Measurements from ENCODE around the gene TRPV6.
A peak's percentile ranks its signal among the peaks of the same experiment; 100 is the strongest.

Gene TRPV6

DNA sequence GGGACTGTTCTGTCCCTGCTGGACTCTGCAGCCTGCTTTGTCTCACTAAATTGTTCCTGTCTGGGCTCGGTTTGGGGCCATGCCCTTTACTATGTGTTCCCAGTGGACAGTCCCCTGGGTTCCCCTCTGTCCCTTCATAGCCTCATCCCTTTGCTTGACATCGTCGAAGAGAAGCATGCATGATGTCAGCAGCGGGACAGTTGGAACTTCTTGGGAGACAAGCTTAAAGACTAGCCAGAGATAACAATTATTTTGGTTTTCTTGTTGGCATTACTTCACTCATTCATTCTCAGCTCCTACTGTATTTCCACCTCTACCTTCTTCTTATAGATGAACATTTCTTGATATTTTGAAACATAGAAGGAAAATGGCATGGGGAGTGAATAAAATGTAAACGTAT, 27.9 kb downstream of the TRPV6 start:
- no peak overlapping the region for H3K4me3 ChIP-seq (ENCODE audit: low read depth, low read length)
- DNase-seq (ENCODE audit: low read depth) = no peak

DNA sequence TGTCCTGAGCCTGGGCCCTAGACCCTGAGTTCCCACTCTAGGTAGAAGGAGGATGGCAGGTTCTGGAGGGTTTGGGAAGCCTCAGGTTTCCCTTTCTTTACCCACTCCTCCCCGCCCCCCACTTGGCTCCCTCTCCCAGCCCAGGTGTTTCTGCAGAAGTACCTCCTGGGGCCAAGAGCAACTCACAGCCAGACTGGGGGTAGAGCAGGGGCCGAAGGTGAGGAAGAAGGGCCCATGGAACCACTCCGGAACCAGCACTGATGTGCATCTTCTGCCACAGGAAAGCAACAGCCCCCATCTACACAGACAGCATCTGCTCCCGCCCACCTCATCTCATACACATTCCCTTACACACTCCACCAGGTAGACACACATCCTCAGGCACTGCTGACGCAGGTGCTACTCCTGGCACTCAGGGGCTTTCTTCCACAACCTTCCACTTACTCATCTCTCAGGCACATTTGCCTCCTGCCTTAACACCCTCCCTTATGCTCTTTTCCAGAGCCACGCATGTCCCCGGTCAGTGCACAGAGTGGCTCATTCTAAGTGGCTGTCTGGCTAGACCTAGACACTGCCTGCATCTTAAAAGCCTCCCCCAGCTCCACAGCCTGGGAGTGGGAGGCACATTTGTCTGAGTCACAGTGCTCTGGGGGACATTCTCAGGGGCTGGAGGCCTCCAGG, 28.8 kb downstream of the TRPV6 start:
- DNase-seq (ENCODE audit: low read depth) = no peak
- H3K4me3 ChIP-seq (ENCODE audit: low read depth, low read length) = no peak overlapping the region

DNA sequence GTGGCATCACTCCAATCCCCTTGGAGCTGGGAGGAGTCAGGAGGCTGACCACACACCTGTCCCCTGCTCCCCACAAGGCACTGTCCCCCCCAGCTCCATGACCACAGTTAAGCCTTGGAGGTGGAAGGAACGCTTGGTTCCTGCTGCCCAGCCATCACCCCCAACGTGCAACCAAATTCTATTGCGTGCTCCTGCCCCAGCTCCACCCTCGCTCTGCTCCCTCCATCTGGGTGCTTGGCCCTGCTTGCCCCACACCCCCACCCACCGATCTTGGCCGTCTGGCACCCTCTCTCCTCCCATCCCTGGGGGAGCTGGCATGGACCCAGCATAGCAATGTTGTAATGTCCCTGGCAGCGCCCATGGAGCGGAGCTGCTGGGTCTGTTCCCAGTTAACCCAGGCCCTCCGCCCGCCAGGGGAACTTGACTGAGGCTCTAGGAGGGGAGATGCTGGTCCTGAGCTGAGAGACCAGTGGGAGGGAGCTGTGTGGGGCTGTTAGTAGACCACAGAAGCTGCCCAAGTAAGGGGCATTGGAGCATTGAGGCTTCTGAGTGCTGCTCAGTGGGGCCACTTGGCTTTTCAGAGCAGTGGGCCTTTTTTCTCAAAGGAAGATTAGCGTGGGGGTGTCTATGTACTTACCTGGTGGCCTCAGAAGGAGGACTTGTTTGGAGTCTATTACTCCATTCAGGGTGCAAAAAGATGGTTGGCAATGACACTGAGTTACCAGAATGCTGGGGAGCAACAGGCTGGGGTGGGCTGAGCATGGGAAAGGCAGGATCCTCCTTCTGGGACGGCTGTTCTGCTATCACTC, 29.6 kb downstream of the TRPV6 start:
- peak overlapping the region; percentile 72 for H3K4me3 ChIP-seq (ENCODE audit: low read depth, low read length)
- no peak for DNase-seq (ENCODE audit: low read depth)

DNA sequence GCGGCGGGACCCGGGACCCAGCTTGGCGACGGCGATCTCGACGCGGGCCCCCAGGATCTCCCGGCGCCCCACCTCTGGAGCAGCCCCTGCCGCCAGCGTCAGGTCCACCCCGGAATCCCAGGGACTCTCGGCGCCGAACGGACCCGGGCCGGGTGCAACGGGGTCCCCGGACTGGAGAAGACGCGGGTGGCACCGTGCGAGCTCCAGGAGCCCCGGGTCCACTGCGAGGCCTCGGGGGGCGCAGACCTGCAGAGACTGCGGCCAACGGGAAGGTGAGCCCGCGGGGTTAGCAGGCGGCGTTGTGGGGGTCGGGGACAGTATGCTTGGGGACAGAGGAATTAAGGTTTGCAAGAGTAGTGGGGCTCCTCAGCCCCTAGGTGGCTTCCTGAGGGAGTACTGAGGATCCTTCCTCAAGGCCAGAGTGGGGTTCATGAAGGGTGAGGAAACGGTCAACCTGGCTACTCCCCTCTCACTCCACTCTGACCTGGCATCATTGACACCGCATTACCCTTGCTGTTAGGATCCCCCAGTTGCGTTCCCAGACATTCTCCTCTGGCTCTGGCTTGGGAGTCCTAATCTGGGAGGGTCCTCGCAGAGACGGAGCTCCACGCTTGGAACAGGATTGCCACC, 30.3 kb downstream of the TRPV6 start:
- DNase-seq (ENCODE audit: low read depth) = no peak
- H3K4me3 ChIP-seq (ENCODE audit: low read depth, low read length) = peak overlapping the region; percentile 72

DNA sequence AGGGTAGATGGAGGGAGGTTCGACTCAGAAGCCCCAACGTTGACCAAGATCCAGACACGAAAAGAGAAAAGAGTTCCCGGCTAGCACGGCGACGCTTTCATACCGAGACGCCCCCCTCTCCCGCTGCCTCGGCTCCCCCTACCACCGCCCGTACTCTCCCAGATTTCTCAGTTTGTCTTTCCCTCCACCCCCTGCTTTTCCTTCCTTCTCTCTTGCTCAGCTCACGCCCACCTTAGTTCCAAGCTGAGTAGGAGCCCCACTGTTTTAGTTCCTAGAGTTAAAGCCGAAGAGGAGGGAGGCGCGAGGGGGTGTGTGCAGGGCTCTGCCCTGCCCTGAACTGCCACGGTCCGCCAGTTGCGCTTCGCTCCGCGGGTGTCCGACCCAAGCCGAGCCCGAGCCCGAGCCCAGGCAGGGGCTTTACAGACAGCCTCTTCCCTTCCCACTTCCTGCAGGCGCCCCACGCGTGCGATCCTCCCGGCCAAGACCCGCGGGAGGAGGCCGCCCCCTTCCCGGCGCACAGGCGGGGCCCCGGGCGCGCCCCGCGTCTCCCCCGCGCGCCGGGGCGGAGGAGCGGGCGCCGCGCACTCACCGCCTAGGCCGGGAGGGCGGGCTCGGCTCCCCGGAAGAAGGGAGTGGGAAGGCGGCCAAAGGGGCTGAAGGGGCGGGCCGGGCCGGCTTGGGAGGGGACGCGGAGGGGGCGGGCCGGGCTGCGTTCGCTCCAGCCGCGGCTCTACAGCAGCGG, 31.0 kb downstream of the TRPV6 start, which contains the start of gene EPHB6:
Gene EPHB6 (plus strand): TSS at position 705 of the 742 bp plus-strand sequence. CDS start 8,152 bp downstream, outside the sequence.
- H3K4me3 ChIP-seq (ENCODE audit: low read depth, low read length) = peak within 1 kb of the TSS; percentile 72
- no peak for DNase-seq (ENCODE audit: low read depth)

DNA sequence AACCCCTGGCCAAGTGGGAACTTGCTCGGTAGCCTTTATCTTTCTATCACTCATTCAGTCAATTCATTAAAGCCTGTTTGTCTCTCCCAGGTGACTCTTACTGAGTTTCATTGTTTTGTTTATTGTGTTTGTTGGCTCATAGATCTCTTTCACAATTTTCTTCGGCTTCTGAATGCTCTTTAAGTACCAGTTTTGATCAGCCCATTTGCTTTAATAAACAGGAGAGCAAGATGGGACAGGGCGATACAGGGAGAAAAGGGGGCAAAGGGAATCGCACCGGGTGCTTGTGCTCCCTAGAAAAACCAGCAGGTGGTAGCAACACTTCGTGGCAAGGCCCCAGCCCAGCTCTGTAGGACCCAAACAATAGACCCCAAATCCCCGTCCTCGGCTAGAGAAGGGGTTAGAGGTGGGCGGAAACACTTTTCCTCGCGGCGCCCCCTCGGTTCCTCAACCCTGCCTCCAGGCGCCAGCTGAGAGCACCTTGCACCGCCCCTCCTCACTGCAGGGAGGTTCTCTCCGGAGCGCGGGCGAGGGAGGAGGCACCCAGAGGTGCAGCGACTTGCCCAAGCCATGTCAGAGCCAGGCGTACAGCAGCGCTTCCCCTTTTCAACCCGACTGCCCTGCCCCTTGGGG, 31.7 kb downstream of the TRPV6 start:
- DNase-seq (ENCODE audit: low read depth) = no peak
- H3K4me3 ChIP-seq (ENCODE audit: low read depth, low read length) = peak overlapping the region; percentile 72

DNA sequence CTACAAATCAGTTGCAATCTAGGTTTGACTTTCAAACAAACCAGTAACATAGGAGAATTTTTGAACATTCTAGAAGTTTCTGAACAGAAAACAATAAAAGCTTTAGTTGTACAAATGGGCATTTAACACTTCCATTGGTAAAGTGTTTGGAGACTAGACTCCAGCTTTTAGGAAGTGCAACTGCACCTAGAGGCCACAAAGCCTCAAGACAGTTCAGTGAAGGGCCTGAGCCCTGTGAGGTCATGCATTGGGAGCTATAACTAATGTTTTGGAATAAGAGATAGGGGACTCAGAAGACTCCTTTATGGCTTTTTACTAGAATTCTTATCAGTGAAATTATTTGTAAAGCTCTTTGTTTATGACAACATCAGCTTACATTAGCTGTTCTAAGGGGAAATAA, 33.6 kb downstream of the TRPV6 start:
- H3K4me3 ChIP-seq (ENCODE audit: low read depth, low read length) = no peak overlapping the region
- DNase-seq (ENCODE audit: low read depth) = no peak

DNA sequence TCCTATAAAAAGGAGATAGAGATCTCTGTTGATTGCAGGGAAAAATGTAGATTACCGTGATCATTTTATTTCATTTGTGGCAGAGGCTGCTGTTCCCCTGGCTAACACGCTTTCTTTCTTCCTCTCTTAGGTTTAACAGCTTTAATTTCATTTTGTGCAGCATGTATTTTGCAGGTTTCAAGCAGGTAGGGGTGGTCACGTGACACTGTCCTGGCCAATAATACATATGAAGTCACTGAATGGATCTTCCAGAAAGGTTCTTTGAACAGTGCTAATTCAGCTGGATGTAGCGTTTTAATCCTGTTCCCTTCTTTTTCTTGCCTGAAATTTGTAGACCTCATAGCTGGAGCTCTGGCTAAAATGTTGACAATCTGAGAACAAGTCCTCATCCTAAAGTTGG, 34.3 kb downstream of the TRPV6 start:
- no peak for DNase-seq (ENCODE audit: low read depth)

DNA sequence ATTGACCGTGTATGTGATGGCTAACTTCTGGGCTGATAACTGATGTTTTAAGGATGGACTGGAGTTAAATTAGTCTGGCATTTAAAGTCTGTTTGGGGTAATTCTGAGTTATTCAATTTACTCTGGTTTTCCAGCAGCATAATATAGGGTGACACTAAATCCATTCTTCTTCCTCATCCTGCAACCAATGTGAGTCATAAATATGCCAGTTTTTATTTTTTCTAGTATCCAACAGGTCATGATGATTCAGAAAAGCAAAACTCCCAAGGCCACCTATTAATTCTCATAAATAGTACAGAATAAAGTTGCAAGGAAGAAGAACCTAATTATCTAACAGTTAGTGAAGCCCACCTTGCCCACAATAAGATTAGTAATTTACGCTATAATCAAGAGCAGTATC, 38.2 kb downstream of the TRPV6 start:
- DNase-seq (ENCODE audit: low read depth) = no peak
- no peak overlapping the region for H3K4me3 ChIP-seq (ENCODE audit: low read depth, low read length)

More for the DNA sequence above, 34.3 kb downstream of the TRPV6 start:
- H3K4me3 ChIP-seq (ENCODE audit: low read depth, low read length) = no peak overlapping the region

DNA sequence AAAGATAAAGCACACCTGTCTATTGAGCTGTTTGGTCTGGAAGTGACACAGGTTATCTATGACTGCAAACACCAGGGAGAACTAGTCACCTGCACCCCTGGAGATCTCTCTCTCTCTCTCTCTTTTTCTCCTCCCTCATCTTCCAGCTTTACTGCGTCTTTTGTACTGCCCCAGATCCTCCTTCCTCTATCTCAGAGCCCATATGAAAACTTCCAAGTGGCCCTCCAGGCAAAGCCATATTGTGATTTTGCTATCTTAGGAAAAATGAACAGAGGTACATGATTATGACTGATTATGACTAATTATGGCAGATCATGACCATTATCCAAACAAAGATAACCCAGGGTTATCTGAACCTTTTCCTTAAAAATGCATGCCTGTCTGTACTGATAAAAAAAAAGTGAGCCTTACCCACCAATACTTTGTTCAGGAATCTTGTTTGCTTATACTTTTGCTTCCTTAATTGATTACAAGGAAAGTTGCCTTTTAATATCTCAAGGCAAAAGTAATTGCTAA, 43.2 kb downstream of the TRPV6 start:
- no peak for DNase-seq (ENCODE audit: low read depth)
- H3K4me3 ChIP-seq (ENCODE audit: low read depth, low read length) = no peak overlapping the region

DNA sequence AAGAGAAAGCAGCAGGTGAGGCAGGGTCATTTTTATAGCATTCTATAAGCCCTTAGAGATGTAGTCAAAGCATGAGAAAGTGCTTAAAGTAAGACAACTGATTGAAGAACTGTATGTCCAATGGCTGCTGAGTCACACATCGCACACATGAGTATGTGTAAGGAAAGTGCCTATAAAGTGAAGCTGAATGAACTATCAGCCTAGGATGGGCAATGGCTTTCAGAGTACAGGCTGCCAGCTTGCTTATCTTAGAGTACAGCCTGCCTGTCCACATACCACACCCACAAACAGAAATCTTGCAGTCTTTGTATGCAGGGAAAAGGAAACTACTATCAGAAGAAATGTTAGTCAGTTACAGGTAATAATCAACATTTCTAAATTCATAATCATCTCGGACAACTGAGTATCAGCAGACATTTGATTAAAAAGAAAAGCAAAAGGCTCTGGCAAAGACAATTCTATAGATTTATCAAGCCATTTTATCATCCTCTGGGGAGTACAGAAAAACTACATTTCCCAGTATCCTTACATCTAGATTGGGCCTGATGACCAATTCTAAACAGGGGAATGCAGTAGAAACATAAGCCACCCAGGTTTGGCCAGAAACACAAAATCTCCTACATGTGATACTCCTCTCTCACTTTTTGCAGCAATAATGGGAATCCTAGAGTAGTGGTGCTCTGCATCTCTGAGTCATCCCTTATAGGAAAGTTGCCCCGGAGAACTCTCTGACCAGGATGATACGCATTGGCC, 46.9 kb downstream of the TRPV6 start:
- H3K4me3 ChIP-seq (ENCODE audit: low read depth, low read length) = no peak overlapping the region
- no peak for DNase-seq (ENCODE audit: low read depth)

DNA sequence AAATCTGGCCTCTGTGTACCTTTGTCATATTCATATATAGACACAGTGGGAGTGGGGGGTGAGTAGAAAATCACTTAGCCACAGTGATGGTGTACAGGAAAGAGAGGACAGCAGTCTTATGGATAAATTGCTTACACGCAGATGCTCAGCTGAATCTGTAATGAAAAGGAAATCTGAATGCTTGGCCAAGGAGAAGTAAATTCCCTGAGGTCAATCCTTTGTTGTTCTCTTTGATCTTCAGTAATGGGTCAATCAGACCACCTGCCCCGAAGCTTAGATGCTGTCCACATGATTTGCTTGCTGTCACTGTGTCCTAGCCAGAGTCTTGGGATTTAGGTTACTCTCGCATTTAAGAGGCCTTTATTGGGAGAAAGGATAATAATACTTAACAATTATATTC, 49.1 kb downstream of the TRPV6 start:
- no peak for DNase-seq (ENCODE audit: low read depth)
- no peak overlapping the region for H3K4me3 ChIP-seq (ENCODE audit: low read depth, low read length)

DNA sequence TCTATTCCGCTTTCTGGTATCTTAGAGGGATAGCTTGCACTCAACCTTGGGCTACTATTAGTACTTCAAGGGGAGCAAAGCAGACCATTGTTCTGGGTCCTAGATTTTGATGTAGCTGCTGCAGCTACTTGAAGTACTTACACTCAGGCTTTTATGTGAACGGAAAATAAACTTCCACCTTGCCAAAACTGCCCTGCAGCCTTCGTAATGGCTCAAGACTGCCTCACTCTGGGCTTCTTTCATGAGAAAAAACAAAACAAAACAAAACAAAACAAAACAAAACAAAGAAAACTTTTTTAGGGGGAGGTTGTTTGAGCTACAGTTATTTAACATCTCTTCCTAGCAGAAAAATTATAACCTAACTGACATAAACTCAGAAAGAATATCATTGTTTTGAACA, 50.1 kb downstream of the TRPV6 start:
- no peak overlapping the region for H3K4me3 ChIP-seq (ENCODE audit: low read depth, low read length)
- DNase-seq (ENCODE audit: low read depth) = no peak

DNA sequence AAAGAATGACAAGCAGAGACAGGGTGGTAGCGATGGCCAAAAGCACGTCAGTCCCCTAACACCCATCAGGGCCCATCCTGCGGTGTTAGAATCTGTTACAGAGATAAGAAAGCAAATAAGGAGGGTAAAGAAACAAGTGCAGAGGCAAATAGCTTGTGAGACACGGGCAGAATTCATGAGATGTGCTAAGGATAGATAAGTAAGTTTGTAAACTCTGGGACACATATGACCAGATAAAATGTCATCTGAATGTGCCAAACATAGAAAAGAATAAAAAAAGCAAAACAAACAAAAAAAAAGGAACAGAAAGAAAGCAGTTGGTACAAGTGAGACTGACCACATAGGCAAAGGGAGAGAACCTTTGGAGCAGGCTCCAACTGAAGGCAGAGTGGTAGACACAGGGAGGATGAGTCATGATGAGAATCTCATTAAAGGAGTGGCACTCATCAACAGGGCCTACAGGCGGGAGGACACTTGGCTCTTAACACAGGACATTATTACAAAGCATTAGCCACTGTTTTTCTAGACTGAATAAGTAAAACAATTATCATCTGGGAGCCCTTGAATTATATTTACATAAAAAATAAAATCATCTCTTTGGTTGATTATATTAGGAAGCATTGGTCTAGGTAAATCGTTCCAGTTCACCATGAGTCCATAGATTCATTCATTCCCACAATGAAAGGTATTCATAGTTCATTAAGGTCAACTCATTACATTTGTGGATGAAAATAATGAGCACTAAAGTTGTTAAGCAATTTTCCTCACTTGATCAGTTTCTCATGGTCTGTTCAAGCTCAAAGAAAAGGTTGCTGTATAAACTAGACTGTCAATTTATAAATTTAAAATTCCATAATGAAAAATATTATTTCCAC, 52.1 kb downstream of the TRPV6 start:
- no peak overlapping the region for H3K4me3 ChIP-seq (ENCODE audit: low read depth, low read length)
- no peak for DNase-seq (ENCODE audit: low read depth)

DNA sequence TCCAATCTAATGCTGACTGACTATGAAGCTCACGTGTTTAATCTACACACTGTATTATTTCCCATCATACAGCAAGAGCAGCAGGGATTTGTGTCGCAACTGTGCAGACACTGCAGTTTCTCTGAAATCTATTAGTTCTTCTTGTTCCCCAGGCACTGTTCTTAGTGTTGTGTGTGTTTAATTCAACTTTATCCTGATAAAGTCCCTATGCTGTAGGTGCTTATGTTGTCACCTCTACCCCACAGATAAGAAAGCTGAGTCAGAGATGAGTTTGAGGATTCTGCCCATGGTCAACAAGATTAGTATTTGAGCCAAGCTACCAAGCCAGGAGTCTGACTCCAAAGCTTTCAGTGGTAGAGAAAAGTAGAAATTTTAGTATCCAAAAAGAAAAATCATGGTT, 53.1 kb downstream of the TRPV6 start:
- H3K4me3 ChIP-seq (ENCODE audit: low read depth, low read length) = no peak overlapping the region
- no peak for DNase-seq (ENCODE audit: low read depth)

DNA sequence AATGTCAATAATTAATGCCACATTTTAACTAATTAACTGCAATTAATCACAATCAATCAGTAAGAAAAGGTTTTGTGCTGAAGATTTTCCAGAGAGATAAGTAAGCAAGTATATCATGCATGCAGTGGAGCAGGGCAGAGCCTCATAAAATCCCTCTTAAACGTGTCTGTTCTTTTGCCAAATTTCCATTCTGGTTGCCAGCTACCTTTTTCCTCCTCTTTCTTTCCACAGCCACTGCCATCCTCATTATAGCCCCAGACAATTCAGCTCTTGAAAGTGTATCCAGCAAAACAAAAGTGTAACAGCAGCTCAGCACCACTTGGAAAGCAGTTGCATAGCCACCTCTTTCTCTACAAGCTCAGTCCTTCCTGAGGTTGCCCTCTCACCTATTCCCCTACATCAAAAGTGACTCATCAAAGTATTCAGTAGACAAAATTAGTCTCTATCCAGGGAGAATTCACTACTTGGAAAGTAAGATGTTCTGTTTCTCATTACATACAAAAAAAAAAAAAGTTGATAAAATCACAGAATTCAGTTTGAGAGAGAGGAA, 57.5 kb downstream of the TRPV6 start:
- no peak for DNase-seq (ENCODE audit: low read depth)
- no peak overlapping the region for H3K4me3 ChIP-seq (ENCODE audit: low read depth, low read length)

DNA sequence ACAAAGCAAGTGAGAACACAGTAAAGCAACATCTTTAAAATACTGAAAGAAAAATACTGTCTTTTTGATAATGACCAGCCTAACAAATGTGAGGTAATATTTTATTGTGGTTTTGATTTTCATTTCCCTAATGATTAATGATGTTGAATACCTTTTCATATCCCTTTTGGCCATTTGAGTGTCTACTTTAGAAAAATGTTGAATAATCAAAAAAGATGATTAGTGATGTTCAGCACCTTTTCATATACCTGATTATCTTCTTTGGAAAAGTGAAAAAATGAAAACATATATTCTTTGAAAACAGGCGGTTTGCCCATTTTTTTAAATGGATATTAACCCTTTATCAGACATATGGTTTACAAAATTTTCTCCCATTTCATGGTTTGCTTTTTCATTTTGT, 62.8 kb downstream of the TRPV6 start:
- DNase-seq (ENCODE audit: low read depth) = no peak

More for the DNA sequence above, 62.8 kb downstream of the TRPV6 start:
- H3K4me3 ChIP-seq (ENCODE audit: low read depth, low read length) = no peak overlapping the region

Data from skeletal muscle cell (primary cell).